PFSK-1 (cell line): ENCODE data around the gene NHP2.

Experiments
- FOXP2 ChIP-seq: optimal IDR thresholded peaks from 2 replicates; pipeline ENCODE3; 2011; ENCODE audit warnings: borderline replicate concordance, control low read depth, inconsistent platforms; ENCODE audit not compliant: insufficient read depth; ENCODE audit errors: extremely low read length, extremely low read depth
- POLR2AphosphoS5 ChIP-seq: IDR thresholded peaks from 2 replicates; pipeline ENCODE4 v1.6.1; 2012; ENCODE audit warnings: low read depth, mild to moderate bottlenecking, control low read depth, low read length, moderate library complexity
- SIN3A ChIP-seq: IDR thresholded peaks from 2 replicates; pipeline ENCODE4 v1.6.1; 2012; ENCODE audit warnings: mild to moderate bottlenecking, low read length, moderate library complexity, borderline replicate concordance; ENCODE audit not compliant: insufficient read depth
- TAF1 ChIP-seq: IDR thresholded peaks from 2 replicates; pipeline ENCODE4 v1.6.1; 2012; ENCODE audit warnings: low read length, control low read depth, borderline replicate concordance; ENCODE audit not compliant: insufficient read depth
- TF ChIP-seq, protein P1 (sequence below), 2 experiments: IDR thresholded peaks; 2 replicates each; pipeline versions ENCODE4 v1.6.1 to v1.8.0; 2011 to 2012; ENCODE audit warnings: low read depth in 2 of 2, low read length in 2 of 2, control low read depth in 1 of 2, inconsistent platforms in 1 of 2, mild to moderate bottlenecking in 1 of 2, moderate library complexity in 1 of 2; ENCODE audit not compliant: insufficient read depth in 1 of 2

Gene NHP2

GRCh38 chr5:178180141-178180863, 26.6 kb upstream of the NHP2 start:
- TF ChIP-seq TAF1, result no peak
- no peak for TF ChIP-seq POLR2AphosphoS5
- no peak for TF ChIP-seq FOXP2
- no peak for TF ChIP-seq SIN3A
- TF ChIP-seq, protein P1, sequence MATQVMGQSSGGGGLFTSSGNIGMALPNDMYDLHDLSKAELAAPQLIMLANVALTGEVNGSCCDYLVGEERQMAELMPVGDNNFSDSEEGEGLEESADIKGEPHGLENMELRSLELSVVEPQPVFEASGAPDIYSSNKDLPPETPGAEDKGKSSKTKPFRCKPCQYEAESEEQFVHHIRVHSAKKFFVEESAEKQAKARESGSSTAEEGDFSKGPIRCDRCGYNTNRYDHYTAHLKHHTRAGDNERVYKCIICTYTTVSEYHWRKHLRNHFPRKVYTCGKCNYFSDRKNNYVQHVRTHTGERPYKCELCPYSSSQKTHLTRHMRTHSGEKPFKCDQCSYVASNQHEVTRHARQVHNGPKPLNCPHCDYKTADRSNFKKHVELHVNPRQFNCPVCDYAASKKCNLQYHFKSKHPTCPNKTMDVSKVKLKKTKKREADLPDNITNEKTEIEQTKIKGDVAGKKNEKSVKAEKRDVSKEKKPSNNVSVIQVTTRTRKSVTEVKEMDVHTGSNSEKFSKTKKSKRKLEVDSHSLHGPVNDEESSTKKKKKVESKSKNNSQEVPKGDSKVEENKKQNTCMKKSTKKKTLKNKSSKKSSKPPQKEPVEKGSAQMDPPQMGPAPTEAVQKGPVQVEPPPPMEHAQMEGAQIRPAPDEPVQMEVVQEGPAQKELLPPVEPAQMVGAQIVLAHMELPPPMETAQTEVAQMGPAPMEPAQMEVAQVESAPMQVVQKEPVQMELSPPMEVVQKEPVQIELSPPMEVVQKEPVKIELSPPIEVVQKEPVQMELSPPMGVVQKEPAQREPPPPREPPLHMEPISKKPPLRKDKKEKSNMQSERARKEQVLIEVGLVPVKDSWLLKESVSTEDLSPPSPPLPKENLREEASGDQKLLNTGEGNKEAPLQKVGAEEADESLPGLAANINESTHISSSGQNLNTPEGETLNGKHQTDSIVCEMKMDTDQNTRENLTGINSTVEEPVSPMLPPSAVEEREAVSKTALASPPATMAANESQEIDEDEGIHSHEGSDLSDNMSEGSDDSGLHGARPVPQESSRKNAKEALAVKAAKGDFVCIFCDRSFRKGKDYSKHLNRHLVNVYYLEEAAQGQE (IDR thresholded peaks at IDR 0.05; ENCODE audit: insufficient read depth in 1 of 2, low read depth in 2 of 2, low read length in 2 of 2), result no peak

DNA sequence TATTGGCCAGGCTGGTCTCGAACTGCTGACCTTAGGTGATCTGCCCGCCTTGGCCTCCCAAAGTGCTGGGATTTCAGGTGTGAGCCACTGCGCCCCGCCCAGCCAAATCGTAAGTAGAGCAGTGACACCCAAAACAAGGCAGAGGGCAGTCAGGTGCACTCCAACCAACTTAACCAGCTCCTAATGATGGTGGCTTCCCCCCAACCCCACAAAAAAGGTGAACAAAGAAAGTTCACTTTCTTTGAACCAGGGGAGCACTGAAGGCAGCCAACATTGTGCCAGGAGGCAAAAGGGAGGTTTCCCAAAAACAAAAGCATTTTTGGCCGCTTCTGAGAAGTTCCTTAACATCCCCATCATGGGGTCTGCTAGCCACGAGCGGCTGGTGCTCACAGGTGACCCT, 23.9 kb upstream of the NHP2 start:
- TF ChIP-seq, protein P1 (IDR thresholded peaks at IDR 0.05; ENCODE audit: insufficient read depth in 1 of 2, low read depth in 2 of 2, low read length in 2 of 2), result no peak
- TF ChIP-seq TAF1 (no peak), SIN3A (no peak), FOXP2 (no peak), POLR2AphosphoS5 (no peak)

DNA sequence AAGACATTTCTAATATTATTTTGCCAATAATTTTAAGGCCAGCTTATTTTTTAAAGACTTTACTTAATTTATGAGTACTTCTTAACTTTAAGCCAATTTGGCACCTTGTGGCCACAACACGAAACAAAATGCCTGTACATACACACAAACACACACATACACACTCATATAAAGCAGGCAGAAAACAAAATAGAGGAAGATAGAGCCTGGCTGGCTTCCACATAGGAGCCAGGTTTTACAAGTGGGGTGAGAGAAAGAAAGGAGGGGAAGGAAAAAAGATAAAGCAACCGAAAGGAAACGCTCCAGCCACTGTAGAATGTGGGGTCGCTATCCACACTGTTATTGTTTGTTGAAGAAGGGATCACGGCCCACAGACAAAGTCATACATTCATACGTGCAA, 23.1 kb upstream of the NHP2 start:
- no peak for TF ChIP-seq FOXP2
- TF ChIP-seq SIN3A, result no peak
- TF ChIP-seq POLR2AphosphoS5, result no peak
- TF ChIP-seq, protein P1 (IDR thresholded peaks at IDR 0.05; ENCODE audit: insufficient read depth in 1 of 2, low read depth in 2 of 2, low read length in 2 of 2), result no peak
- TF ChIP-seq TAF1, result no peak

GRCh38 chr5:178174456-178174855, 20.8 kb upstream of the NHP2 start:
- TF ChIP-seq SIN3A (no peak), POLR2AphosphoS5 (no peak), FOXP2 (no peak), TAF1 (no peak)
- TF ChIP-seq, protein P1 (IDR thresholded peaks at IDR 0.05; ENCODE audit: insufficient read depth in 1 of 2, low read depth in 2 of 2, low read length in 2 of 2), result no peak
